Activated CD4-positive, CD25-positive, alpha-beta regulatory T cell treated with anti-CD3 and anti-CD28 coated beads, Interleukin-2, amount 50 U/mL, for 72 hours (primary cell): ENCODE results near the gene SORT1.
A peak's percentile ranks its signal among the peaks of the same experiment; 100 is the strongest.
"Not testable (repeated sequence)": the region's sequence is repeated elsewhere in the genome, so short reads cannot be mapped to it uniquely, and the experiment has no call there.

Source experiments
- DNase-seq: peaks from one replicate; pipeline ENCODE4 v3.0.0; 2021

Gene SORT1

DNA sequence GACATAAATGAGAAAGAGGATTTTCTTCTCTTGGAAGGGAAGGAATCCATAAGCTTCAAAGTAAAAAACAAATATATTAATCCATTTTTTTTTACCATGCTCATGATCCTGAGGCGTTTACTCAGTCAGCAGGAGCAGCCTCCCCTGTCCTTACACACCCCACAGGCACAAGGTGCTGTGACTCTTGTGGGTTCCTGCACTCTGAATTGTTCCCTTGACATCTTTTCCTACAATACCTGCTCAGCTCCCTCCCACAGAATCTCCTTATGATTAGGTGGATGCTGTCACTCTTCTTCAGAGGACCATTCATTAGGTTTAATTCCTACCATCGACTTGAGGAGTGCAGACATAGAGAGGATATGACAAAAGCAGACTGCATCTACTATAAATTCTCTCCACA, 104.7 kb downstream of the SORT1 start:
- DNase-seq = no peak

DNA sequence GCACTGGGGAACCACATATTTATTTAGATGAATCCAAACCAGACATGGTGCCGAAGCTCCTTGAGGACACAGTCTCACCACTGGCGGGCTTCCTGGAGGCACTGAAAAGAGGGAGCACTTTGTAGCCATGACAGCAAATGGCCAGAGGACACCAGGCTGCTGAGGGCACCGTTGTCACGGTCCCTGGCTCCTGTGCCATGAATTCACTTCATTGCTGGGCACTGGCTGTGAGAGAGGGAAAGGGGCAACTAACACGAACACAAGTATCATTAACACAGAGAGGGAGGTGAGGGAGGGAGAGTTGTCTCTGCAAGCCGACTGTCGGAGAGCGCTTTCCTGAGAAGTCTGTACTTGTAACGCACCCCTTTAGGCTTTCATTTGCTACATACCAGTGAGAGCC, 105.4 kb downstream of the SORT1 start:
- DNase-seq = no peak

DNA sequence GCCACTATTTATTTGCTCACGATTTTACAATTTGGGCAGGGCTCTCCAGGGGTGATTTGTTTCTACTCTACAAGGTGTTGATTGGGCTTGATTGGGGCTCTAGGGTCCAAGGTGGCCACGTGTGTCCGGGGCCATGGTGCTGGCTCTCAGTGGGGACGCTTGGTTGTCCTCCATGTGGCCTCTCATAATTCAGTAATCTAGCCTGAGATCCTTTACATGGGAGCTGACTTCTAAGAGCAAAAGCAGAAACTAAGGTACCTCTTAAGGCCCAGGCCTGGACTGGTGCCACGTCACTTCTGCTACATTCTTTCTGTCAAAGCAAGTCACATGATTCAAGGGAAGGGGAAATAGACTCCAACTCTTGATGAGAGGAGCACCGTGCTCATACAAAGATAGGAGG, 106.7 kb downstream of the SORT1 start:
- no peak for DNase-seq

DNA sequence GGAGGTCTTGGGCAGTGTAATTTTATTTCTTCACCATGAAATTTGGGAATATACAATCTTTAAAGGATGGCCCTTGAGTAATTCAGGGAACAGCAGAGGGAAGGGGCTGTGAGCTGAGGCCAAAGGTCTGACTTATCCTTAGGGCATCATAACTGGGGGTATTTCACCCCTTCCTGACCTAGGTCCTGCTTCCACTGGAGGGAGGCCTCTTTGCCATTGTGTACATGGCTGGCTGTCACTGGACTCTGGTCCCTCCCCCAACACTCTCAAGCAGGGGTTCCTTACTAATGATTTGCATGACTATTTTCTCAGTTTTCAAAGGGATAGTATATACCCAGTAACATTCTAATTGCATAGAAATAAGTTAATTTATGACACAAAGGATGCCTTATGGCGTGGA, 107.6 kb downstream of the SORT1 start:
- DNase-seq = no peak

DNA sequence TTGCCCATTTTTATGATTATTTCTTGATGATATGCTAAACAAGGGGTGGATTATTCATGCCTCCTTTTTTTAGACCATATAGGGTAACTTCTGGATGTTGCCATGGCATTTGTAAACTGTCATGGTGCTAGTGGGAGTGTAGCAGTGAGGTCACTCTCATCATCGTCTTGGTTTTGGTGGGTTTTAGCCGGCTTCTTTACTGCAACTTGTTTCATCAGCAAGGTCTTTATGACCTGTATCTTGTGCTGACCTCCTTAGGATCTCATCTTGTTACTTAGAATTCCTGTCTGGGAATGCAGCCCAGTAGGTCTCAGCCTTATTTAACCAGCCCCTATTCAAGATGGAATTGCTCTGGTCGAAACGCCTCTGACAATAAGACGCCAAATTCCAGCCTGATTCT, 111.0 kb downstream of the SORT1 start:
- DNase-seq = not testable (repeated sequence)

DNA sequence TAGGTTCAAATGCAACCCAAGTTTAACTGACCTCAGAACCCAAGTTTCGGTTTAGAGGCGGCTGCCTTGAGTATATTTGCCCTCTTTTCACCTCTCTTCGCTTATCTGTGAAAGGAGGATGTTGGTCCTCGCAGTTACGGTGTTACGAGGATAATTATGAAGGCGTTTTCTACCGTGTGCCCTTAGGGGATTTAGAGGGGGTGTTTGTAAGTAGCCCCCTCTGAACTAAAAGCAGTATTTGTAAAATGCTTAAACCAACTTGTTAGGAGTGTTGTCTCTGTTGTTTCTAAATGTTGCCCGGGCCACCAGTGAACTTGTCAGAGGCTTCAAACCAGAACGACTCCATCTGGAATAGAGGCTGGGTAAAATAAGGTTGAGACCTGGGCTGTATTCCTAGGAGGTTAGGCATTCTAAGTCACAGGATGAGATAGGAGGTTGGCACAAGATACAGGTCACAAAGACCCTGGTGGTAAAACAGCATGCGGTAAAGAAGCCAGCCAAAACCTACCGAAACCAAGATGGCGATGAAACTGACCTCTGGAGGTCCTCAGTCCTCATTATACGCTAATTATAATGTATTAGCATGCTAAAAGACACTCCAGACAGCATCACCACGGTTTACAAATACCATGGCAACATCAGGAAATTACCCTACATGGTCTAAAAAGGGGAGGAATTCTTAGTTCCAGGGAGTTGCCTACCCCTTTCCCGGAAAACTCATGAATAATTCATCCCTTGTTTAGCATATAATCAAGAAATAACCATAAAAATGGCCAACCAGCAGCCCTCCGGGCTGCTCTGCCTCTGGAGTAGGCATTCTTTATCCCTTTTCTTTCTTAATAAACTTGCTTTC, 113.7 kb downstream of the SORT1 start:
- DNase-seq = no peak

DNA sequence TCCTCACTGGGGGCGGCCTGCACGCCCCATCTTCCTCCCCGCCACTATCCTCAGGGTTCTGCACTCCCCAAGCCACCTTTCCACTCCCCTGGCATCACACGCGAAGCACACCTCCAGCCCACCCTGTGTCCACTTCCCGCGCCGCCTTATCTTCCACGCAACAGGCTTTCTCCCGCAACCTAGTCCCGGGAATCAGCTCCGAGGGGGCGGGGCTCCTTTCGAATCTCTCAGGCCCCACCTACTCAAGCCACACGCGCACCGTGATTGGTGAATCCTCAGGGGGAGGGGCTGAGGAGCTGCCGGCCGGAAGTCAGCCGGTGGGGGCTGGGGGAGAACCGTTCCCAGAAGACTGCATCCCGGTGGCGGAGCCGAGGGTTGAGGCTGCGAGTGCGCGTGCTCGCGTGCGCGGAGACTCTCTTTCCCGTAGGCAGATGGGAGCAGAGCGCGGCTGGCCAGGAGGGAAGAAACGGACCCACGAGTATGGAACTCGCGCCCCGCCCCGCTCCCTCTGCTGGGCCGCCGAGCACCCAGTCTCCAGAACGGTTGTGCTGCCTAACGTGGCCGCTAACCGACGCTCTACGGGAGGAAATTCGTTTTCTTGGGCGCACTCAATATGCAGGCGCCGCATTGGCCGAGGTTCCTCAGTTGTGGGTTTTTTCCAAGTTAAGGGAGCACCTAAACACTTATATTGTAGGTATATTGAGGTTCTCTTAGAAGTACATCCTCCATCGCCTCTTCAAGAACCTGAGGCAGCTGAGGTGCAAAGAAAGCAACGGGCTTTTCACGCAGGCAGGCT, 114.6 kb downstream of the SORT1 start, which contains the start of gene PSRC1:
TSS of gene PSRC1 (minus strand) at position 194 of the 796 bp plus-strand sequence.
- peak; percentile 91 for DNase-seq

DNA sequence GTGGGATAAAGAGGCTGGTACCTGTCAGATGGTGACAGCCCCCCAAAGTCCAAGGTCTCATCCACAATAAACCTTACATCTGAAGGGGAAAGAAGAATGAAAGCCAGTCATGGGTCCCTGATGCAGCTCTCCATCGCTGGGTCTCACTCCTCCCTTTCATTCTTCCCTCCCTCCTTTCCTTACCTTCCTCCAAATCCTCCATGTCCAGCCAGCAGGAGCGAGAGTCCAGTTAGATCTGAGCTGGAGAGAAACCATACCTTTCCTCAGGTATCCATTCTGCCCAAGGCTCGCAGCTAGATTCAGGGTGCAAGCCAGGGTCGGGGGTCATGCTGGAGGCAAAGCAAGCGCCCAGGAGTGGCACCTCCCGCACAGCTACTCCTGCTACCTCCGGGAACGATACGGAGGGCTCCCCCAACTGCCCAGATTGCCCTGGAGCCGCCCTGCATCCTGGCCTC, 115.2 kb downstream of the SORT1 start:
- DNase-seq = no peak

DNA sequence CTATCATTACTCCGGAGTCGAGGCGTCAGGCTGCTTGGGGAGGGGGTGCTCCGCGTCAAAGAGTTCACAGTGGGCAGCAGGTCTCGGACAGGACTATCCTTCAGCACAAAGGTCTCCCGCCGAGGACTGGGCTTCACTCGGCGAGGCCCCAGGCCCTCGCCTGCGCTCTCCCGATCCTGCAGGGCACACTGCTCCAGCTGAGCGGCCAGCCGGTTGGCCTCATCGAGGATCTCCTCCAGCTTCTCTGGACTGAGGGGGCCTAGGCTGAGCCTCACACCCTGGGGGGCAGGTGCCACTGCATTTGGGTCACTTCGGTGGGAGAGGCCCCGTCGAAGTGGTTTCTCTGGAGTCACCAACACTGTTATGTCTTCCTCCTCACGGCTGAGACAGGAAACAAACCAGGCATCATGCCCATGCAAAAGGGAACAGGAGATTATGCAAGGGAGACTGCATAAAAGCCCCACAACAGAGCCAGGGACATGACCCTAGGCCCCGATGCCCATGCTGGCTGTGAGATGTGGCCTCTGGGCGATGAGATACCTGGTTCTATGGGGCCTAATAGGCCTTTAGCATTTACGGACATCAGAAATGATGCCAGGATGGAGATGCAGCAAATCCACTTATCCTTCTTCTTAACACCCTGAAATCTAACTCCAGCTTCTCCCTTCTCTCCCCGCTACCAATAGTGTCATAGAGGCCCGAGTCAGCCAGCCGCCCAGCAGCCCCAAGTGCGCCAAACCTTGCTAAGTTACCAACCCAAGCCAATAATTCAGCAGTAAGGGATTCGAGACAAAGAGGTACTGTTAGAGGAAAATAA, 115.8 kb downstream of the SORT1 start:
- no peak for DNase-seq

DNA sequence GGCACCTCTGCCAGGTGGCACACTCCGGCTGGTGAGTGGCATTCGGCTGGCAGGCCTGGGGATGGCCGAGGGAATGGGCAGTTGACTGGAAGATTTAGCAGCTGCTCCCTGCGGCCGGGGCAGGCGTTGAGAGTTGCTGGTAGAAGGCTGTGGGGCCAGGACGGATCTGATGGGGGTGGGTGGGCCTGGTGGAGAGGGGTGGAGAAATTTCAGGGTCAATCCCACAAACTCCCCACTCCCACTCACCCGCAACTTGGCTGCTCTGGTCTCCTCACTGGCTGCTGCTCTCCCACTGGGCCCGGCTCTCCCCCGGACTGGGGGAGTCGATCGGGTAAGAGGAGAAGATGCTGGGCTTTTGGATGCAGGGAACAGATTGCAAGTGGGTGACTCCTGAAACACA, 116.9 kb downstream of the SORT1 start:
- DNase-seq = no peak

DNA sequence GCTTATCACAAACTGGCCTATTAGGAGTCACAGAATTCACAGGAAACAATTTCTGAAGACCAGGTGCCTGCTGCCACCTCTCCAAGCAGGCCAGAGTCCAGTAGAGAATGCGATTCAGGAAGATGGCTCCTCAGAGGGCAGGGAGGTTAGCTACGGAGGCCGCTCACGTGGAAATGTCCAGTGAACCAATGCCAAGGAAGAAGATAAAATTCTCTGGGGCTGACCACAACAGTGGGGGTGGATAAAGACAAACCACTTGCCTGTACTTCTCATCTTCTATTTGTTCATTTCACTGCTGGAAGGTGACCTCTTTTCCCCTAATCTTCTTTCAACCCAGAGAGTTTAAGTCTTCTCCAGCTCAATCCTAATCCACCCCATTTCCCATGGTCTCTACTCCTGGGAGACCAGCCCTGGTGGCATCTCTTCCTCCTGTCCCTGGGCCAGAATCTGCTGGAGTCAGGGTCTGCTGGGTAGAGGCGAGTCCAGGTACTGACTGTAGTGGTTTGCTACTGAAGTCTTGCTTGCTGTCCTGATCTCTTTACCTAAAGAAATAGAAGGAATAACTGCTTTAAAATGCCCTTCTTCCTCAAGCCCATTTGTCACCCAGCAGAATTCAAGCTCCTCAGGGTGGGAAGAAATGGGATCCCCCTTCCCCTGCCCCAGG, 118.0 kb downstream of the SORT1 start:
- no peak for DNase-seq

DNA sequence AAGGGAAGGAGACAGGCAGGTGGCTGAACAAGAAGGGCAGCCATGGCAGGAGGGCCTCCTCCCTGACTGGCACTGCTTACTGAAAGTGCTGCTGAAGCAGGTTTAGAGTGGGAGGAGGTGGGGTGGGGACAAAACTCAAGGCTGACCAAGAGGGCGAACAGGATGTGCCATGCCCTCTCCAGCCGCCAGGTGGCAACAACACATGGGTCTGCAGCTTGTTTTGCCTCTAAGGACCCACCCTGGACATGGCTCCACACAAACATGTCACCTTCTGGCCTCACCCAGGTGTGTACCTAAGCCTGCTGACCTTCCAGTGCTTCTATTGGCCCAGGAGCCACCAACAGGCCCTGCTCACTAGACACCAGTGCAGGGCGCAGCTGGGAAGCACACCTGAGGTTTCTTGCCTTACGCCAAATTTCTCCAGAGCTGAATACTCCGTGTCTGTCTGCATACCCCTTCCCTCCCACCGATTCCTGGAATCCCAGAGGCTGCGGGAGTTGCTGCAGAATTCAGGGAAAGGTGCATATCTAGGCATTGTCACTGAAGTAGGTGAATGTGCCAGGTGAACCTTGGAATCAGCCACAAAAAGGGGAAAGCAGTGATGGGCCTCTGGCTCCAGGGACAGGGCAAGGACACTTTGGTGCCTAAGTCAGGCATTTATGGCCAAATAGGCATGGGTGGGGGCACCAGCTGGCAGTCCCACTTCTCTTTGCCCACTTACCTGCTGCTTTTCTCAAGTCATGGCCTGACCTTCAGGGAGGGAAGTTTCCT, 120.1 kb downstream of the SORT1 start:
- peak; percentile 78 for DNase-seq

DNA sequence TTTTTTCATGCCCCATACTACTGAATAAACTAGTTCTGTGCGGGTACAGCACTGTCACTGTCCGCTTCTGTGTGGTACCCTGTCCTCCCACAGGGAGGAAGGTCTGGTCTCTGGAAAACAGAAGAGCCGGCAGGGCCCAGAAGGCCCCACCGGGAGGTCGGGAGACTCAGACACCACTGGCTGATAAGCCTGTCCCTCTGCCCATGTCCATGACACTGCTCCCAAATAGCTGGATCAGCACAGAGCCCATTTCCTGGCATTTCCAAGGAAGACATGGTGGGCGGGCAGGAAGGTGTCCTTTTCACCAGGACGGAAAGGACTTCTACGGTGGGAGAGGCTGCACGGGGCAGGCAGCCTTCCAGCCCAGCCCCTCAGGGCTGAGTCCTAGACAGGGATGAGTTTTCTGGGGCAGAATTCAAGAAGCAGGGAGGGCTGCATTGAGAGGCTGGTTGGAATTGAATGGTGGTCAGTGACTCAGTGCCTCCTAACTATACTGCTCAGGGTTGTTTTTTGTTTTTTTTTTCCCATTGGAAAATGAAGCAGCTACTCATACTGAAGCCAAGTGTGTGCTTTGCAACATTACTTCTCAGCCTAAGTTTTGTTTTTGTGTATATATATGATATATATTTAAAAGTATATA, 121.9 kb downstream of the SORT1 start:
- no peak for DNase-seq

DNA sequence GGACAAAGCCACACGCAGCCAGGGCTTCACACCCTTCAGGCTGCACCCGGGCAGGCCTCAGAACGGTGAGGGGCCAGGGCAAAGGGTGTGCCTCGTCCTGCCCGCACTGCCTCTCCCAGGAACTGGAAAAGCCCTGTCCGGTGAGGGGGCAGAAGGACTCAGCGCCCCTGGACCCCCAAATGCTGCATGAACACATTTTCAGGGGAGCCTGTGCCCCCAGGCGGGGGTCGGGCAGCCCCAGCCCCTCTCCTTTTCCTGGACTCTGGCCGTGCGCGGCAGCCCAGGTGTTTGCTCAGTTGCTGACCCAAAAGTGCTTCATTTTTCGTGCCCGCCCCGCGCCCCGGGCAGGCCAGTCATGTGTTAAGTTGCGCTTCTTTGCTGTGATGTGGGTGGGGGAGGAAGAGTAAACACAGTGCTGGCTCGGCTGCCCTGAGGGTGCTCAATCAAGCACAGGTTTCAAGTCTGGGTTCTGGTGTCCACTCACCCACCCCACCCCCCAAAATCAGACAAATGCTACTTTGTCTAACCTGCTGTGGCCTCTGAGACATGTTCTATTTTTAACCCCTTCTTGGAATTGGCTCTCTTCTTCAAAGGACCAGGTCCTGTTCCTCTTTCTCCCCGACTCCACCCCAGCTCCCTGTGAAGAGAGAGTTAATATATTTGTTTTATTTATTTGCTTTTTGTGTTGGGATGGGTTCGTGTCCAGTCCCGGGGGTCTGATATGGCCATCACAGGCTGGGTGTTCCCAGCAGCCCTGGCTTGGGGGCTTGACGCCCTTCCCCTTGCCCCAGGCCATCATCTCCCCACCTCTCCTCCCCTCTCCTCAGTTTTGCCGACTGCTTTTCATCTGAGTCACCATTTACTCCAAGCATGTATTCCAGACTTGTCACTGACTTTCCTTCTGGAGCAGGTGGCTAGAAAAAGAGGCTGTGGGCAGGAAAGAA, 122.9 kb downstream of the SORT1 start:
- no peak for DNase-seq

DNA sequence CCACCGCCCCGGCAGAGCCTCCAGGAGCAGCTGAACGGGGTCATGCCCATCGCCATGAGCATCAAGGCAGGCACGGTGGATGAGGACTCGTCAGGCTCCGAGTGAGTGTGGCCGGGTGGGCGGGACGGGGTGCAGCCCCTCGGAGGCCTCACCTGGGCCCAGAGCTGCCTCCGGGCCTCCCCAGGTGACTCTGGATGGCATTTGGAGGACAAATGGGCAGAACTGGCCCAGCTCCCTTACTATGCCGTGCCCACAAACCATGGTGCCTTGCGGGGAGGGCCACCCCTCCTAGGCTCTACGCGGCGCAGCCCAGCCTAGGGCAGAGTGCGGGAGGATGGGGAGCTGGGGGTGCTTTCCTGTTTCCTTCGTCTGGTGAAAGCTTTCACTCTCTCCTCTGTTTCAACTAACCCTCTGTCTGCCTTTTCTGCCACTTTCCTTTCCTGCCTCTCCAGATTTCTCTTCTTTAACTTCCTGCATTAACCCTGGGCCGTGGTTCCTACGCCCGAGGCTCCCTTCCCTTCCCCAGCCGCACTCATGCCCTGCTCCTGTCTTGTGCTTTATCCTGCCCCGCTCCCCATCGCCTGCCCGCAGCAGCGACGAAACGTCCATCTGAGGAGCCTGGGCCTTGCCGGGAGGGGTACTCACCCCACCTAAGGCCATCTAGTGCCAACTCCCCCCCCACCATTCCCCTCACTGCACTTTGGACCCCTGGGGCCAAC, 124.0 kb downstream of the SORT1 start:
- DNase-seq = no peak

DNA sequence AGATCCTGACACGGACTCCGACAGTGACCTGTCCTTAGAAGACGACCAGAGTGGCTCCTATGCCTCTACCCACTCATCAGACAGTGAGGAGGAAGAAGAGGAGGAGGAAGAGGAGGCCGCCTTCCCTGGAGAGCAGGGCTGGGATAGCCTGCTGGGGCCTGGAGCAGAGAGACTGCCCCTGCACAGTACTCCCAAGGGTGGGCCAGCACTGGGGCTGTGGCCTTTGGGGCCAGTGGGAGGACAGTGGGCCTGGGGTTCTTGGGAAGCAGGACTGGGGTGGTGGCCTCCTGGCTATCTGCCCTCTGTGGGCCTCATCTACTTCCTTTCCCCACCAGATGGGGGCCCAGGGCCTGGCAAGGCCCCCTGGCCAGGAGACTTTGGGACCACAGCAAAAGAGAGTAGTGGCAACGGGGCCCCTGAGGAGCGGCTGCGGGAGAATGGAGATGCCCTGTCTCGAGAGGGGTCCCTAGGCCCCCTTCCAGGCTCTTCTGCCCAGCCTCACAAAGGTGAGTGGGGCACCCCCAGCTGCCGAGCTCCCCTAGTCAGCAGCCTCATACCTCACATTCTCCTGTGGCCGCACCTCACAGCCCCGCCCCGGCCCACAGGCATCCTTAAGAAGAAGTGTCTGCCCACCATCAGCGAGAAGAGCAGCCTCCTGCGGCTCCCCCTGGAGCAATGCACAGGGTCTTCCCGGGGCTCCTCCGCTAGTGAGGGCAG, 124.7 kb downstream of the SORT1 start:
- no peak for DNase-seq

DNA sequence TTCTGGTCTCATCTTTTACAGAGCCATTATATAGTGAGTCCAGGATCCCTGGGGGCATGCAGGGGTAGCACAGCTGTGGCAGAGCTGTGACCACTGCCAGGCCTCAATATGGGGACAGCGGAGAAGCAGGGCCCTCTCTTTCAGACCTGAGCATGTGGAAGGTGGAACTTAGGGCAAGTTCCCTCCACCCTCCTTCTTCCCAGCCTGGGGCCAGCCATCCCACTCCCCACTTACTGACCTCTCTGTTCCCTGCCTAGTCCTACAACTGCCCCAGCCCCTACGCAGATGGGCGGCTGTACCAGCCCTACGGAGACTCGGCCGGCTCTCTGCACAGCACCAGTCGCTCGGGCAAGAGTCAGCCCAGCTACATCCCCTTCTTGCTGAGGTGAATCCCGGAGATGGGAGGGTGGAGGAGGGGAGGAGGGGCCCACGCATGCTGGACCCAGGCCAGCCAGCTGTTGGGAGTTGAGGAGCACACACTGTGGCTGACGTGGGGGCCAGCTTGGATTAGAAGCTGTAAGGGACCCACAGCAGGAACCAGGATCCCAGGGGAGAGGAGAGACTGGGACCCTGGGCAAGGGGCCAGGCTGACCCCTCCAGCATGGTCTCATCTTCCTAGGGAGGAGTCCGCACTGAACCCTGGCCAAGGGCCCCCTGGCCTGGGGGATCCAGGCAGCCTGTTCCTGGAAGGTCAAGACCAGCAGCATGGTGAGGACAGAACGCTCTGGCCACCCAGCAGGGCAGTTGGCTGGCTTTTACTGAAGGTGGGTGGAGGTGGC, 125.5 kb downstream of the SORT1 start:
- no peak for DNase-seq

DNA sequence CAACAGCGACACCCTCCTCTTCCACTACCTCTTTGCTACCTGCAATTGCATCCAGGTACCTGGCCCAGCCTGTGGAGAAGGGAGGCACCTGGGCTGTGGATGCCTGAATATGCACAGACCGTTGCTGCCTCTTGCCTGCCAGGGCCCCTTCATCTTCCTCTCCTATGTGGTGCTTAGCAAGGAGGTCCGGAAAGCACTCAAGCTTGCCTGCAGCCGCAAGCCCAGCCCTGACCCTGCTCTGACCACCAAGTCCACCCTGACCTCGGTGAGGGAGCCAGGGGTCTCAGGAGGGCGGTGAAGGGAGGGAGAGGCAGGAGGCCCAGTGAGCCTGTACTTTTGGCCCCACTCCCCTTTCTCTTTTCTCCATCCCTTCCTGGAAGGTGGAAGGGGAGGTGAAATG, 126.3 kb downstream of the SORT1 start:
- DNase-seq = no peak
